Kidney capillary endothelial cell (primary cell): ENCODE data around the gene NEK8.
A peak's percentile ranks its signal among the peaks of the same experiment; 100 is the strongest.
"Not testable (repeated sequence)": the region's sequence is repeated elsewhere in the genome, so short reads cannot be mapped to it uniquely, and the experiment has no call there.

Experiments
- DNase-seq: peaks from one replicate; pipeline ENCODE4 v3.0.0-alpha.2; 2018; ENCODE audit warnings: low spot score

NEK8 gene

DNA sequence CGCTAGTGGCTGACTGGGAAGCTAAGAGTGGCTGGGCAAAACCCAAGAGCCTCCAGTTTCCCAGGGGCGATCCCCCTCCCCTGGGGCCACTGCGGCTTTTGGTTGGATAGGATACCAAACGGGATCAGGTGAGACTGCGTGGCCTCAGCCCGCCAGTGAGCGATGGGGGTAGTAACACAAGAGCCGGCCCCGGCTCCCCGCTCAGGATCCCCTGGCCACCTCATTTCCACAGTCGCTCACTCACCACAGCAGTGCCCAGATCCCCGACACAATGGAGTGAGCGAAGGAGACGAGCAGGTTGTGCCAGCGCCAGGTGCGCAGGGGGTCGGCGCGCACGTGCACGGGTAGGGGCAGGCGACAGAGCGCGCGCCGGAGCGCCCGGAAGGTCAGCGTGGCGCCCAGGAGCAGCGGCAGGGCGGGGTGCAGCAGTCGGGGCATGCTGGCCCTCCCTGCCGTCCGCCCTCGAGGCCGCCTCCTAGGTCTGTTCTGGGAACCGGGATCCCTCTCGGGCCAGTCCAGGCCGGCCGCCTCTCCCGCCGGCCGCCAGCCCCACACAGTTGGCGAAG, 2.8 kb upstream of the NEK8 start:
- no peak for DNase-seq

DNA sequence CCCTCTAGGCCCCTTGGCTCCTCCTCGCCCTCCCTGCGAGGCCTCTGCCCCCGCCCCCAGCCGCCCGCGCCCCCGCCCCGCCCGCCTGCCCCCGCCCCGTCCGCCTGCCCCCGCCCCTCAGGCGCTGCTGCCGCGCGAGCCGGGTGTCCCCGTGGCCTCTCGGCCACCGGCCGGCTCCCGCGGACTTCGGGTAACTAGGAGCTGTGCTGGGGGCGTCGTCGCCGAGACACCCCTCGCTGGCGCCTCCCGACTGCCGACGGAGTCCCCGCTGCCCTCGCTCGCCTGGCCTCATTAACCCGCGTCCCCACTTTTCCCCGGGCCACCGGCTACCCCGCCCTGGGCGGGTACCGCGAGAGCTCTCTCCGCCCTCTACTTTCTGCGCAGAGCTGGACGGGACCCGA, 2.4 kb upstream of the NEK8 start, which contains the start of gene TLCD1:
TLCD1 (minus strand) TSS at position 8 of the 401 bp plus-strand sequence. CDS start 136 bp downstream, outside the sequence.
- peak; percentile 53 for DNase-seq

DNA sequence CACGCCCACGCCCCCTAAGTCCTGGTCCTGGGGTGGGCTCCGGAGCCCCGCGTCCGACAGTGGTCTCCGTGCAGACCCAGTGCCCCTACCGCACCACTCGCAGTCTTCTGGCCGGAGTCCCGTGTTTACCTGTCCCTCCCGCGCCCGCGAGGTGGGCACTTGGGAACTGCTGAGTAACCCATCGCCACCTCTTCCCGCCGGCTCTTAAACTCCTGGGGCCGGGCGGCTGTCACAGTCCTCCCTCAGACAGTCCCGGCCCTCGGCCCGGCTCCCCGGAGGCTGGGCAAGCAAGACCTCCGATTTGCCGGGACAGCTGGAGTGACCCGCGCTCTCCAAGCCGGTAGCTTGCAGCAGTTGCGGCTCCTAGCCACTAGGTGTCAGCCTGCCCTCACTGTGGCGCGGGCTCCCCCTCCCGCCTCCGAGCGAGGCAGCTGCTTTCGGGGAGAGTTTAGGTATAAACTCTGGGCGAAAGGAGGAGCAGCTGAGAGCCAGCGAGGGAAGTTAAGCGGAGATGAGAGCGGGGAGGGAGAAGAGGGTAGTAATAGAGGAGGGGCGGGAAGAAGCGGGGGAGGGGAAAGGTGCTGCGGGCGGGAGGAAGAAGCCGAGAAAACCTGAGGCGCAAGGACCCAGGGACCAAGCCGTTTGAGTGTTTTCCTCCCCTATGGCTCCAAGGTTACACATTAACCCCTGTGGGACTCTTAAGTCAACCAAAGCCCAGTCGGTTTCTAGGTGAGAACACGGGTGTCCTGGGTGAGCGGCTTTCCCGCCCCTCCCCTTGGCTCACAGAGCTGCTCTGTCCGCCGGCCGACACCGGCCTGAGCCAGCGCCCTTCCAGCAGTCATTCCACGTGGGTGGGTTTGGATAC, 1.7 kb upstream of the NEK8 start:
- peak; percentile 90 for DNase-seq

DNA sequence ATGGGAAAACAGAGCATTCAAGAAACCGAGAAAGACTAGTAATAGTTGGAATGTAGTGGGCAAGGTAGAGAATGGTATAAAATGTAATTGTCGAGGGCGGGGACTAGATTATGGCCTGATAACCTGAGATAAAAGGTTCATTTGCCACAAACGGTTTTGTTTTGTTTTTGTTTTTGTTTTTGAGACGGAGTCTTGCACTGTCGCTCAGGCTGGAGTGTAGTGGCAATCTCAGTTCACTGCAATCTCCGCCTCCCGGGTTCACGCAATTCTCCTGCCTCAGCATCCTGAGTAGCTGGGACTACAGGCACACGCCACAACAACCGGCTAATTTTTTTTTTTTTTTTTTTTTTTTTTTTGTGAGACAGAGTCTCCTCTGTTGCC, 1.4 kb downstream of the NEK8 start:
- DNase-seq: no peak

DNA sequence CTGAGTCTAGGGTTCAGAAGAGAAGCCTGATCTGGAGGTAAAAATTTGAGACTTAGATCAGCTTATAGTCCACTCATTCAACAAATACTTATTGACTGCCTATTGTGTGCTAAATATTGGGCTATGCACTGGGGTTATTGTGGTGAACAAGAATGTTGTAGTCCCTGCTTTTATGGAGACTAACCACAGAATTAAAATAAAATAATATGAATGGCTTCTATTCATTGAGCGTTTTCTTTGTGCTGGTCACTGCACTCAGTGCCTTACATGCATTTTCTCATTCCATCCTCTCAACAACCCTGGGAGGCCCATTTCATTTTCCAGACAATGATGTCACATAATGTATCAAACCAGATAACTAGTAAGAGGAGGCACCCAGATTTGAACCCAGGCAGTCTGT, 4.8 kb downstream of the NEK8 start:
- DNase-seq: no peak

DNA sequence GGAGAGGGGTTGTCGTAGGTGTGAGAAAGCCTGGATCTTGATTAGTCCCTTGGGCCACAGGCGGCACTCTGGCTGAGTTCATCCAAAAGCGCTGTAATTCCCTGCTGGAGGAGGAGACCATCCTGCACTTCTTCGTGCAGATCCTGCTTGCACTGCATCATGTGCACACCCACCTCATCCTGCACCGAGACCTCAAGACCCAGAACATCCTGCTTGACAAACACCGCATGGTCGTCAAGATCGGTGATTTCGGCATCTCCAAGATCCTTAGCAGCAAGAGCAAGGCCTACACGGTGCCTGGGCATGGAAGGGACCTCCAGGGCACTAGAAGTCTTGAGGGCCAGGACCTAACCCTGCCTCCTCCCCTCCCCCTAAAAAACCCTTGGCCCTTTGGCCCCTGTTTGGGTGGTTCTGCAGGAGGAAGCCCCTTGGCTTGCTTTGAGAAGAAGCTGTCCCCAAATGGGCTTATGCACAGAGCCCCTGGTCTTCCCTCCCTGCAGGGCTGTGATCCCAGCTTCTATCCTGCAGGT, 6.2 kb downstream of the NEK8 start:
- no peak for DNase-seq

DNA sequence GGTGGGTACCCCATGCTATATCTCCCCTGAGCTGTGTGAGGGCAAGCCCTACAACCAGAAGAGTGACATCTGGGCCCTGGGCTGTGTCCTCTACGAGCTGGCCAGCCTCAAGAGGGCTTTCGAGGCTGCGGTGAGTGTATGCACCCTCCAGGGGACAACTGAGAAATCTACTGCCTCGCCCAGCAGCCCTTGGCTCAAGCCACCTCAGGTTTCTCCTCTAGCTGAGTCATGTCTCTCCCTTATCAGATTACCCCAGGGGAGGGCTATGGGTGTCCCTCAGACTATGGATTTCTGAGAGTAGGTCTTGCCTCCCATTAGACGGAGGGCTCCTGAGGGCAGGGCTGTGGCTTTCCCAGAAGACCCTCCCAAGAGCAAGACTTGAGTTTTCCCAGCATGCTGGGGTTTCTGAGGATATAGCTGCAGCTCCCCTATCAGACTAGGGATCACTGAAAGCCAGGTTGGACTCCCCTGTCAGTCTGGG, 6.7 kb downstream of the NEK8 start:
- DNase-seq: no peak

DNA sequence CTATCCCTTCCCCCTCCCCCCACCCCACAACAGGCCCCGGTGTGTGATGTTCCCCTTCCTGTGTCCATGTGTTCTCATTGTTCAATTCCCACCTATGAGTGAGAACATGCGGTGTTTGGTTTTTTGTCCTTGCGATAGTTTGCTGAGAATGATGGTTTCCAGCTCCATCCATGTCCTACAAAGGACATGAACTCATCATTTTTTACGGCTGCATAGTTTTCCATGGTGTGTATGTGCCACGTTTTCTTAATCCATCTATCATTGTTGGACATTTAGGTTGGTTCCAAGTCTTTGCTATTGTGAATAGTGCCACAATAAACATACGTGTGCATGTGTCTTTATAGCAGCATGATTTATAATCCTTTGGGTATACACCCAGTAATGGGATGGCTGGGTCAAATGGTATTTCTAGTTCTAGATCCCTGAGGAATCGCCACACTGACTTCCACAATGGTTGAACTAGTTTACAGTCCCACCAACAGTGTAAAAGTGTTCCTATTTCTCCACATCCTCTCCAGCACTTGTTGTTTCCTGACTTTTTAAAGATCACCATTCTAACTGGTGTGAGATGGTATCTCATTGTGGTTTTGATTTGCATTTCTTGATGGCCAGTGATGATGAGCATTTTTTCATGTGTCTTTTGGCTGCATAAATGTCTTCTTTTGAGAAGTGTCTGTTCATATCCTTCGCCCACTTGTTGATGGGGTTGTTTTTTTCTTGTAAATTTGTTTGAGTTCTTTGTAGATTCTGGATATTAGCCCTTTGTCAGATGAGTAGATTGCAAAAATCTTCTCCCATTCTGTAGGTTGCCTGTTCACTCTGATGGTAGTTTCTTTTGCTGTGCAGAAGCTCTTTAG, 7.6 kb downstream of the NEK8 start:
- DNase-seq: not testable (repeated sequence)

DNA sequence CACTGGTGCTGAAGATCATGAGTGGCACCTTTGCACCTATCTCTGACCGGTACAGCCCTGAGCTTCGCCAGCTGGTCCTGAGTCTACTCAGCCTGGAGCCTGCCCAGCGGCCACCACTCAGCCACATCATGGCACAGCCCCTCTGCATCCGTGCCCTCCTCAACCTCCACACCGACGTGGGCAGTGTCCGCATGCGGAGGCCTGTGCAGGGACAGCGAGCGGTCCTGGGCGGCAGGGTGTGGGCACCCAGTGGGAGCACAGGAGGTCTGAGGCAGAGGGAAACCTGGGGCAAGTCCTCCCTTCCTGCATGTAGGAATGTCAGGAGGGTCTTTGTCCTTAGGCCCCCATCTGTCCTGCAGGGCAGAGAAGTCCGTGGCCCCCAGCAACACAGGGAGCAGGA, 8.7 kb downstream of the NEK8 start:
- DNase-seq: no peak

DNA sequence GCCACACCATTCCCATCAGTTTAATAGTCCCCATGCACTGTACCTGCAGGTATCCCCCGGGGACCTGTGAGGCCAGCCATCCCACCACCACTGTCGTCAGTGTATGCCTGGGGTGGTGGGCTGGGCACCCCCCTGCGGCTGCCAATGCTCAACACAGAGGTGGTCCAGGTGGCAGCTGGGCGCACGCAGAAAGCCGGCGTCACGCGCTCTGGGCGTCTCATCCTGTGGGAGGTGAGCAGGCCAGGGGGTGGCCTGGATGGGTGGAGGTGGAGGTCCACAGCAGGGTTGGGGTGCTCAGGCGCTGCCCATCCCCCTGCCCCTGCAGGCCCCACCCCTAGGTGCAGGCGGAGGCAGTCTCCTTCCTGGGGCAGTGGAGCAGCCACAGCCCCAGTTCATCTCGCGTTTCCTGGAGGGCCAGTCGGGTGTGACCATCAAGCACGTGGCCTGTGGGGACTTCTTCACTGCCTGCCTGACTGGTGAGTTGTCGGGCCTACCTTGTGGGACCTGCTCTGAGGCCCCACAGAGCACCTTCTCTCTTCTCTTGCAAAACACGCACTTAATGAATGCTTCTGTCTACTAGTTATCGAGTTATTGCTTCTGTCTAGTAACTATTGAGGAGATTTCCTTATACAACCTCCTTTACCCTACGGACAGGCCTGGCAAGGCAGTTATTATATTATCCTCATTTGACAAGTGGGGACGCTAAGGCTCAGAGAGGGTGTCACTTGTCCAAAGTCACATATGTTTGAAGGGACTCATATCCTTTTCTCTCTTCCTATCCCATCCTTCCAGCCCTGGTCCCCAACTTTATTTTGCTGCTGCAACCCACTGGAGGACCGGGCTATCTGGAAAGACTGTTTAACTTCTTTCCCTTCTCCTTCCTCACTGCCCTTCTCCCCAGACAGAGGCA, 9.4 kb downstream of the NEK8 start:
- no peak for DNase-seq

DNA sequence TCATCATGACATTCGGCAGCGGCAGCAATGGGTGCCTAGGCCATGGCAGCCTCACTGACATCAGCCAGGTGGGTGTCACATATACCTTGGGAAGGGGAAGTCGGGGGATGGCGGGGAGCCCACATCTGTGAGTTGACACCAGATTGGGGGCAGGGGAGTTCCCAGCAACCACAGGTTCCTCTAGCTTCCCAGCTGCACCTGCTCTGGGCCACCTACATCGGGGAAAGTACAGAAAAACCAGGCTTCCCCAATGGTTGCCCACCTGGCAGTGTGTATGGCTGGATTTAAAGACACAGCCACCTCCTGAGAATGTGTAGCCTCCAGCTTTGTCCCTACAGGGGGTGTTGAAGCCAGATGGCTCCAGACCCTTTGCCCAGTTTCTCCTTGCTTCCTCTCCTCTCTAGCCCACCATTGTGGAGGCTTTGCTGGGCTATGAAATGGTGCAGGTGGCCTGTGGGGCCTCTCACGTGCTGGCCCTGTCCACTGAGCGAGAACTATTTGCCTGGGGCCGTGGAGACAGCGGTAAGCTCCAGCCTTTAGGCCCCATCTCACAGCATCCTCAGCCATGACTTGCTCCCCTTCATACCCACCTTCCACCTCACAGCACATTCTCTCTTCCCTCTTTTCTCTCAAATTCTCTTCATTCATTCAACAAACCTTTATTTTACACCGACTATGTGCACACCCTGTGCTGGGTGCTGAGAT, 10.2 kb downstream of the NEK8 start:
- DNase-seq: no peak

DNA sequence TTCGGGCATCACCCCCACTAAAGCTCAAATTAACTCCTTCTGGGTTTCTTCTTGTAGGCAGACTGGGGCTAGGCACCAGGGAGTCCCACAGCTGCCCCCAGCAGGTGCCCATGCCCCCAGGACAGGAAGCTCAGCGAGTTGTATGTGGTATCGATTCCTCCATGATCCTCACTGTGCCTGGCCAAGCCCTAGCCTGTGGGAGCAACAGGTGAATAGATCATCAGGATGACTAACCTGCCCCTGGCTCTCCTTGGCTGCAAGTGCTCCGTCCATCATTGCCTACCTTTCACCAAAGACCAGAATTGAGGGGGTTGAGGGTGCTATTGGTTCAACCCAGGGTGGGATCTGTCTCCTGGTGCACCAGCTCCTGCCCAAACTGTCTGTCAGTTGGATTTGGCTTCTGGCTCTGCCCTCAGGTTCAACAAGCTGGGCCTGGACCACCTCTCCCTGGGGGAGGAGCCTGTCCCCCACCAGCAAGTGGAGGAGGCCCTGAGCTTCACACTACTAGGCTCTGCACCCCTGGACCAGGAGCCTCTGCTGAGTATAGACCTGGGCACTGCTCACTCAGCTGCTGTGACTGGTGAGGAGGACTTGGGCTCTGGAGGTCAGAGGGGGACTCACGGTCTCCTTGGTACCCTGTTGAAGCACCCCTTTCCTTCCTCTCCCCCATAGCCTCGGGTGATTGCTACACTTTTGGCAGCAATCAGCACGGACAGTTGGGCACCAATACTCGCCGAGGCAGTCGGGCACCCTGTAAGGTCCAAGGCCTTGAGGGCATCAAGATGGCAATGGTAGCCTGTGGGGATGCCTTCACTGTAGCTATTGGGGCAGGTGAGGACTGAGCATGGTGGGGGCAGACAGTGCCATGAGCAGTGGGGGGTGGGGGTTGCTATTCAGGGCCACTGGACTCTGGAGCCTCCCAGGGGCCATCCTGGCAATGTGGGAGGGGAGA, 12.1 kb downstream of the NEK8 start:
- no peak for DNase-seq

DNA sequence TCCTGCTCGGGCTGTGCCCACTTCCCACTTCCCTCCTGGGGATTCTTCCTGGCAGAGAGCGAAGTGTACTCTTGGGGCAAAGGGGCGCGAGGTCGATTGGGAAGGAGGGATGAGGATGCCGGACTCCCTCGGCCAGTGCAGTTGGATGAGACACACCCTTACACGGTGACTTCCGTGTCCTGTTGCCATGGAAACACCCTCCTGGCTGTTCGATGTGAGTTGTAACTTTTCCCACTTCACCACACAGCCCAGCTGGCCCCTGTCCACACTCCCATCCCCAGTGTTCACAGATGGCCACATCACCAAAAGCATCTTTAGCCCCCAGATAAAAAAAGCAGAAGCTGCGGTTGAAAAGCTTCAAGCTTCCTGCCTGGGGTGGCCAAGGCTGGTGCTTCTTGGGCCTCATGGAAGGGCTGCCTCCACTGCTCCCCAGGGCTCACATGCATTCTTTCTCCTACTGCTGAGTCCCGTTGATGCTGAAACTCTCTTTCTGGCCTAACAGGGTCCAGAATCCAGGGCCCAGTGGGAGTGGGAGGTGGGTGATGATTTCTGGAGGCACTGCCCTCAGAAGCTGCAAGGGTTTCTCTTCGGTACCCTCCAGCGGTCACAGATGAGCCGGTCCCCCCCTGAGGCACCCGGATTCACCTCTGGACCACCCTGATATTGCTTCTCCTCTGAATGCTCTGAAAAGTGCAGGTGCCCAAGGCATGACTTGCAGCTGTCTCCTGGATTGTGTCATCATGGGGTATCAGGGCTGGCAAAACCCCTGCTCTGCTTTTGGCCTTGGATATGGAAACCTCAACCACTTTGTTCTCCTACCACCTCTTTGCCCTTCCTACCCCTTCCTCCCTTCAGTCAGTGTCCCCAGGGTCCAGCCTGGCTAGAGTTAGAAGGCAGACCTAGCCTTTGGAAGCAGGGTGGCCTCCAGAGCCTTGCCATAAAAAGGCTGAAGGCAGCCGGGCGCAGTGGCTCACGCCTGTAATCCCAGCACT, 13.1 kb downstream of the NEK8 start:
- DNase-seq: no peak

DNA sequence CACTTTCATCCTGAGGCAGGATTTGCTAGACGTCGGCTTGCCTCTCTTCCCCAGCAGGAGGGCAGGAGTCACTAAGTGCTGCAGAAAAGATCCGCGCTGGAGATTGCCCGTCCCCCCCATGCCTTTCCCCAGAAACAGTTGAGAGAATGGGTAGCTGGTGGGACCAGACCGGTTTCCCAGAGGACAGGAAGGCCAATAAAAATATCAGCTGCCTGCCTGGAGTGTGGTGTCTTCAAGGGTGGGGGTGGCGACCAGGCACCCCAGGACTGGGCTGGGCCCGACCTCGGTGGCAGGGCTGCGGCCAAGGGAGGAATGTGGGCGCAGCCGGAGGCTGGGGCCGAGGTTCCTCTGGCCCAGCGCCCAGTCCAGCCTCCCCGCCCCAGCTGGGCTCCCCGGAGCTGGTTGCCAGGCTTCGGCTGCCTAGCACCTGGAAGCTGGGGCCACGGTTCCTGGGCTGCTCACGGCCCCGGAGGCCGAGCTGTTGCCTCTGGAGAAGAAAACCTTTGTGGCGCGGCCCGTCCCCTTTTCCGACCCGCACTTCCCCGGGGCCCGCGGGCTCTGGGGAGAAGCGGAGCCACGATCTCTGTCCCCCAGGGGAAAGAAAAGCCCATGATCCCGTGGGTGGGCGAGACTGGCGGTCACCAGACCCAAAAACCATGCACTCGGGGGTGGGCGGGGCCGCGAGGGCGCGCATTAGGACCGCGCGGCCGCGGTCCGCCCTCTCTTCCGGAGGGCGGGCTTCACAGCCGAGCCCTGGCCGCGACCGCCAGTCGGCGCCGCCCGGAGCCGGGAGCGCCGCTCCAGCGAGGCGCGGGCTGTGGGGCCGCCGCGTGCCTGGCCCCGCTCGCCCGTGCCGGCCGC, 14.9 kb downstream of the NEK8 start, which contains the start of gene TRAF4:
TRAF4 (plus strand) TSS at position 769 of the 861 bp plus-strand sequence. CDS start 102 bp downstream, outside the sequence.
- peak; percentile 80 for DNase-seq

DNA sequence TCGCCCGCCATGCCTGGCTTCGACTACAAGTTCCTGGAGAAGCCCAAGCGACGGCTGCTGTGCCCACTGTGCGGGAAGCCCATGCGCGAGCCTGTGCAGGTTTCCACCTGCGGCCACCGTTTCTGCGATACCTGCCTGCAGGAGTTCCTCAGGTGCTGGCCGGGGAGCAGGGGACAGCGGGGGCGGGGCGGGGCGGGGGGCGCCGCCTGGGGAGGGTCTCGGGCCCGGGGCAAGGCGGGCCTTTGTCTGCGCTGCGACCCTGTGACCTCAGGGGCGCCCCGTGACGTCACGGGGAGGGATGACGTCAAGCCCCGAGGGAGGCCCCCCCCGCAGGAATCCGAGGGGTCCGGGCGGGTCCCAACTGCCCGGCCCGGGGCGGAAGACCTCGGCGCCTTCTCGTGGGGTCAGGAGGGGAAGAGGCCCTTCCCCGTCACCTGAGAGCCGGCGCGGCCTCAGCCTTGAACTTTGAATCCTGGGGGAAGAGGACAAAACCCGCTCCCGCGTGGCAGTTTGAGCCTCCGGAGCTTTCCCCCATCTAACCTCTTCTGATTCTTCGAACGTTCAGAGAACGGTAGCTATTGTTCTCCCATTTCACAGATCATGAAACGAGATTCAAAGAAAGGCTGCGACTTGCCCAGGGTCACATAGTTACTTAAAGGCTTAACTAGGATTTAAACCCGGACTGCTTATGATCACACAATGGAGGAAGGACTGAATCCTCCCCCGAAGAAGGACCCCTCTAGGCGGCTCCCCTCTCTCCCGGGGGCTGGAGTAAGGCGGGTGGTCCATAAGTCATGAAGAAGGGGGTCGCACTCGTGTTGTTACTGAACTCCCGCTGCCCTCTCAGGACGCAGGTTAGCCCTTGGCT, 15.8 kb downstream of the NEK8 start:
- DNase-seq: peak; percentile 62
